Kidney (tissue), 14 donors: ENCODE data around the gene NRG2. TPM values are rescaled to one million over a fixed set of nuclear protein-coding genes. Genes with fewer than 3 reads are reported as not detected.

Experiments
- DNase-seq, 5 donors: peaks; one replicate each; pipeline ENCODE4 v3.0.0-alpha.2; 2013 to 2020
- FAIRE-seq: peaks from 2 replicates; lab custom pipeline; 2012; peaks lifted over from hg19 to GRCh38; lab: Jason Lieb, UNC
- H3K27ac ChIP-seq, 2 donors: one replicate each; pipeline ENCODE4 v1.7.0; 2013; ENCODE audit warnings: low read depth in 2 of 2, low read length in 2 of 2, inconsistent platforms in 1 of 2
- H3K27me3 ChIP-seq: one replicate; pipeline ENCODE4 v1.7.1; 2013; ENCODE audit warnings: low read length, inconsistent platforms; ENCODE audit not compliant: control insufficient read depth, insufficient read depth
- H3K36me3 ChIP-seq, 3 donors: one replicate each; pipeline versions ENCODE4 v1.7.0 to v1.7.1; 2013; ENCODE audit warnings: low read length in 3 of 3, control low read depth in 1 of 3, inconsistent platforms in 1 of 3; ENCODE audit not compliant: insufficient read depth in 3 of 3, control insufficient read depth in 2 of 3
- H3K4me1 ChIP-seq, 3 donors: one replicate each; pipeline versions ENCODE4 v1.7.0 to v1.7.1; 2013; ENCODE audit warnings: low read length in 3 of 3, inconsistent platforms in 1 of 3, low read depth in 1 of 3; ENCODE audit not compliant: control insufficient read depth in 2 of 3, insufficient read depth in 2 of 3
- H3K4me3 ChIP-seq, 3 donors: one replicate each; pipeline versions ENCODE4 v1.7.0 to v1.8.1; 2013; ENCODE audit warnings: low read length in 3 of 3, control low read depth in 1 of 3, inconsistent platforms in 1 of 3
- H3K9ac ChIP-seq, 3 donors: one replicate each; pipeline versions ENCODE4 v1.7.0 to v1.7.1; 2013; ENCODE audit warnings: low read length in 3 of 3, control low read depth in 1 of 3, inconsistent platforms in 1 of 3
- H3K9me3 ChIP-seq, 3 donors: one replicate each; pipeline versions ENCODE4 v1.7.0 to v1.7.1; 2013; ENCODE audit warnings: low read length in 3 of 3, control low read depth in 1 of 3, inconsistent platforms in 1 of 3; ENCODE audit not compliant: control insufficient read depth in 2 of 3, insufficient read depth in 1 of 3
- intact Hi-C: fragments of 100-400 bp; cut with DNase I; formaldehyde crosslinking; loops from one replicate; pipeline ENCODE4 v1.11.1; 2022
- polyA plus RNA-seq: library from polyadenylated mRNA; stranded (reverse); fragments of 350-450 nt; fragmentation: Illumina TruSeq; extraction: RNeasy Lipid Tissue Mini Kit (QIAGEN cat#74804); gene quantifications from one replicate; pipeline ENCODE4 v1.2.3, GENCODE V29; 2014; ENCODE audit warnings: low read depth, low replicate concordance; ENCODE audit not compliant: insufficient read depth
- total RNA-seq: library from RNA; stranded (reverse); fragmentation: NEBNext Ultra II Directional; extraction: Animal tissue kit (Norgen Biotek cat#: 25700); gene quantifications from one replicate; pipeline ENCODE4 v1.2.1, GENCODE V29; 2021
- TF ChIP-seq, protein P1 (sequence below): IDR thresholded peaks from 3 replicates; pipeline ENCODE4 v1.5.1; 2012; ENCODE audit warnings: mild to moderate bottlenecking, moderate library complexity, borderline replicate concordance; ENCODE audit not compliant: insufficient read depth; ENCODE audit errors: extremely low read depth
- donor health status: control.
- donor health status: control.
- donor health status: control.
- donor health status: control.
- donor health status: control.
- donor health status: DM: yes; HTN: yes; CAD: no.
- donor health status: Normal renal cell carcinoma (clear cell type).

The NRG2 gene
- total and polyA plus RNA-seq, 2 donors from 2014 or later, result 1.9 to 4.6 TPM

DNA sequence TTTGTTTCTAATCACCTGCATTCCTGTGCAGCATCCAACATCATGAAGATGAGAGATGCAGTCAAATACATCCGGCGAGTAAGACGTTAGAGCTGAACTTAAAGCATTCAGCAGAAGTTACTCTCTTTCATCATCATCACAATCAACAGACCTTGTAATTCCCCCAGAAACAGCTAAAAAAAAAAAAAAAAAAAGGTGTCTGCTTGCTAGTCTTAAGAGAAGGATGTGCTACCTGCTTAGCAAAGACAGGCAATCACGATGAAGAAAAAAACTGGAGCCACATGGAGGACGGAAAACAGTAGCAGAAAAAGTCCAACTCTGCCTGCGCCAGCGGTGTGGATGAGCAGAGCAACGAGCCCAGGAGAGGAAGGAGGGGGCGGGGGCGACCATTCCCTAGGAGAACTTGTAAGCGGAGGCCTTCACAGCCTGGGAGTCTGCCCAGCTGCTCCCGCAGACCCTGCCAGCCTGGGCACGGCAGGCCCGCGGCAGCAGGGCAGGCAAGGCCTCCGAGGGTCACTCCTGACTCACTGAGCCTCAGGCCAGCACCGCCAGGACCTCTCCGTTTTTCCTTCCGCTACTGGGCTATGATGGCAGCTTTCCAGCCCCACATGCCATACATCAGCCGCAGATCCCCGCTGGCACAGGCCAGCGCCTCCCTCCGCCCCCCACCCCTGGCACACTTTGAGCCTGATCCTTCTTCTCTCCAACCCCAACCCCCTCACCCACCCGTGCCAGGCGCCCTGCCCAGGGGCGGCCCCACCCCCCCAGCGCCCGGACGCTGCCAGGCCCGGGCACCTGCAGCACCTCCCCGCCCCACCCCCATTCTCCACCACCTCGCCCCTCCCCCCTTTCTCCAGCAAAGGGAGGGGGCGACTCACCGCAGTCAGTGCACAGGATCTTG is 1.4 kb downstream of the NRG2 start:
- Histone ChIP-seq H3K27me3 (peaks cover 16% of the 10 kb centered on the region), H3K27ac (peak overlapping the region; percentile 52 to 65), H3K4me3 (peak overlapping the region in 2 of 3 donors; percentile 60 to 75), H3K9ac (peak overlapping the region in 1 of 3 donors; percentile 8), H3K36me3 (no peaks in the 10 kb centered on the region), H3K4me1 (peaks cover 0 to 19% (median 11%) of the 10 kb centered on the region in 3 donors), H3K9me3 (no peaks in the 10 kb centered on the region)
- FAIRE-seq (no peak), DNase-seq (peak; percentile 49 to 82 (median 57))
- TF ChIP-seq, protein P1, sequence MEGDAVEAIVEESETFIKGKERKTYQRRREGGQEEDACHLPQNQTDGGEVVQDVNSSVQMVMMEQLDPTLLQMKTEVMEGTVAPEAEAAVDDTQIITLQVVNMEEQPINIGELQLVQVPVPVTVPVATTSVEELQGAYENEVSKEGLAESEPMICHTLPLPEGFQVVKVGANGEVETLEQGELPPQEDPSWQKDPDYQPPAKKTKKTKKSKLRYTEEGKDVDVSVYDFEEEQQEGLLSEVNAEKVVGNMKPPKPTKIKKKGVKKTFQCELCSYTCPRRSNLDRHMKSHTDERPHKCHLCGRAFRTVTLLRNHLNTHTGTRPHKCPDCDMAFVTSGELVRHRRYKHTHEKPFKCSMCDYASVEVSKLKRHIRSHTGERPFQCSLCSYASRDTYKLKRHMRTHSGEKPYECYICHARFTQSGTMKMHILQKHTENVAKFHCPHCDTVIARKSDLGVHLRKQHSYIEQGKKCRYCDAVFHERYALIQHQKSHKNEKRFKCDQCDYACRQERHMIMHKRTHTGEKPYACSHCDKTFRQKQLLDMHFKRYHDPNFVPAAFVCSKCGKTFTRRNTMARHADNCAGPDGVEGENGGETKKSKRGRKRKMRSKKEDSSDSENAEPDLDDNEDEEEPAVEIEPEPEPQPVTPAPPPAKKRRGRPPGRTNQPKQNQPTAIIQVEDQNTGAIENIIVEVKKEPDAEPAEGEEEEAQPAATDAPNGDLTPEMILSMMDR, result no peak
- intact Hi-C loops, result no loop called here

DNA sequence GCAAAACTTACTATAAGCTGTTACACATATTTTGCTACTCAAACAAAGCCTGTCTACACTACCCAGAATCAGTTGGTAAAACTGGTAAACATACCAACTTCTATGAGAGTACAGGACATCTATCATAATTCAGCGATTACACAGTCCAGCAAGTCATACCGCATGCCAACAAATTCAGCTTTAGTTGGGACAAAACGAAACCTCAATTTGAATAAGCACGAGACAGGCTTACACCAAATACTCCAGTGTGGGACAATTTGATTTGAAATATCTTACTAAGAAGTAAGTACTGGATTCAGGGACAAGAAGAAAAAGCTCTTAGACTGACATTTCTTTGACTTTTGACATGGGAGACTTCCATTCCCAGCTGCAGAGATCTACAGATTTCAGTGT is 2.0 kb downstream of the NRG2 start:
- no peak for DNase-seq
- Histone ChIP-seq H3K27me3 (peaks cover 16% of the 10 kb centered on the region), H3K9ac (no peak overlapping the region), H3K4me1 (peaks cover 0 to 19% (median 11%) of the 10 kb centered on the region in 3 donors), H3K27ac (no peak overlapping the region), H3K36me3 (no peaks in the 10 kb centered on the region), H3K4me3 (peak overlapping the region in 1 of 3 donors; percentile 75), H3K9me3 (no peaks in the 10 kb centered on the region)
- no peak for FAIRE-seq
- intact Hi-C loops, result no loop called here
- TF ChIP-seq, protein P1, result no peak

DNA sequence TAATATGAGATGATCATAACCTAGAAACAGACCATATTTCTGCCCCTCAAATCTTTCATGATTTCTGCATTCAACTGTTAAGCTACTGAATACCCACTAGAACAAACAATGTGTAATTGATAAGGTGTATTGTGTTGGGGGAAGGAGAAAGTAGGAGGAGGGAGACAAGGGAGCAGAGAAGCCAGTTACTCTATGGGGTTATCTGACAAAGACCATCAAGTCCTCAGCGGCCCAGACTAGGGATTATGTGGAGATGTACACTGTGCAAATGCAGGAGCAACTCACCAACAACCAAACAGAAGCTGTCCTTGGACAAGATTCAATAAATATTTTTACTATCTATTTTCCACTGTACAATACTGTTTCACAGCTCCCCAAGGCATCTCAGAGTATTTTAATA is 2.7 kb downstream of the NRG2 start:
- H3K4me1 ChIP-seq, result peaks cover 0 to 19% (median 11%) of the 10 kb centered on the region in 3 donors
- no peak overlapping the region for H3K4me3 ChIP-seq
- peaks cover 14% of the 10 kb centered on the region for H3K27me3 ChIP-seq
- DNase-seq (no peak), FAIRE-seq (no peak)
- no peak overlapping the region for H3K9ac ChIP-seq
- H3K36me3 ChIP-seq, result no peaks in the 10 kb centered on the region
- H3K27ac ChIP-seq, result no peak overlapping the region
- H3K9me3 ChIP-seq, result no peaks in the 10 kb centered on the region
- TF ChIP-seq, protein P1, result no peak
- intact Hi-C loops, result no loop called here
